NOMO-1 treated with dmso at 0.1 percent for 144 hours (cell line): ENCODE results near the gene PITRM1.
A peak's percentile ranks its signal among the peaks of the same experiment; 100 is the strongest.
"Not testable (repeated sequence)": the region's sequence is repeated elsewhere in the genome, so short reads cannot be mapped to it uniquely, and the experiment has no call there.

Experiments
- DNase-seq: peaks from one replicate; lab custom pipeline; 2025; ENCODE audit not compliant: unreplicated experiment; lab: John Stamatoyannopoulos, UW

Gene PITRM1

GRCh38 chr10:3172446-3173170, at the start of gene PITRM1:
Gene PITRM1 (minus strand): TSS chr10:3172782. CDS start chr10:3172772, 10 bp downstream.
- peak; percentile 98 for DNase-seq

GRCh38 chr10:3222068-3222467, 49.5 kb upstream of the PITRM1 start:
- DNase-seq = peak; percentile 53

DNA sequence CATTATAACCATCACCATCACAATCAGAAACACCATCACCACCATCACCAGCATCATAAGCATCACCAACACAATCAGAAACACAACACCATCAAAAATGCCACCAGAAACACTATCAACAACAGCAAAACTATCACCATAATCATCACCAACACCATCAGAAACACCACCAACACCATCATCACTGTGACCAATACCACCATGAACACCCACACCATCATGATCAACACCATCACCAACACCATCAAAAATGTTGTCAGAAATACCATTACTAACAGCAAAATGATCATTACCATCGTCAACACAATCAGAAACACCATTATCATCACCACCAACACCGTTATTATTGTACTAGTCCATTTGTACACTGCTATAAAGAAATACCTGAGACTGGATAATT, 49.0 kb upstream of the PITRM1 start:
- not testable (repeated sequence) for DNase-seq

DNA sequence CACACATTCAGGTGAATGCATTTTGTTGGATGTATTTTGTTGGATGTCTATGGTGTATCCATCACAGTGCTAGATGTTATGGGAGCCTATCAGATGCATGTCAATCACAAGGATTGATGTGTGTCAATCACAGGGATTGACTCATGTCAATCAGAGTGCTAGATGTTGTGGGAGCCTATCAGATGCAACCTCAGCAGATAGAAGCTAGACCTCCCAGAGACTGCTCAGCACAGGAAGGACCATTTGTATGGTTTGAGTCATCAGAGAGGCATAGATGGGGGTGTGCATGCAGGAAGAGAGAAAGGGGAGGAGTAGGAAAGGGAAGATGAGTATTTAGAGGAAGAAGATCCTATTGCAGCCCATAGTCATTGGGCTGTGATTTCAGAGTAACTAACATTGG, 48.3 kb upstream of the PITRM1 start:
- DNase-seq = peak; percentile 27

- not testable (repeated sequence) for DNase-seq
These were observed 46.5 kb upstream of the PITRM1 start for GRCh38 chr10:3219021-3219628.

DNA sequence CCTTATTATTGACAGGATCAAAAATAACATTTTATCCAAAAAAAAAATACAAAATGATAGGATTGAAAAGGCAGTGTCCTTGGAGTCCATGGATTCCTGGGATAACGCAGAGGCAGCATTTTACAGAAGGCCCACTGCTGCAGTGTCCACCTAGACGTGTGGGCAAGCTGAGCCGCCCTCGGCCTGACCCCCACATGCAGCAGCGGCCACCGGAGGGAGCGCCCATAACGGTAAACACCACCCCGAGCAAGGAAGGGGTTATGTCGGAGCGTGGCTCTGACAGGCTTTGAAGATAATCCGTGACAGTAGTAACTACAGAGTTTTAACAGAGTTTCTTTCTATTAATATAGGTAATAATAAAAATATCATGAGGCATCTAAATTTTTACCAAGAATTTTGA, 45.3 kb upstream of the PITRM1 start:
- no peak for DNase-seq

DNA sequence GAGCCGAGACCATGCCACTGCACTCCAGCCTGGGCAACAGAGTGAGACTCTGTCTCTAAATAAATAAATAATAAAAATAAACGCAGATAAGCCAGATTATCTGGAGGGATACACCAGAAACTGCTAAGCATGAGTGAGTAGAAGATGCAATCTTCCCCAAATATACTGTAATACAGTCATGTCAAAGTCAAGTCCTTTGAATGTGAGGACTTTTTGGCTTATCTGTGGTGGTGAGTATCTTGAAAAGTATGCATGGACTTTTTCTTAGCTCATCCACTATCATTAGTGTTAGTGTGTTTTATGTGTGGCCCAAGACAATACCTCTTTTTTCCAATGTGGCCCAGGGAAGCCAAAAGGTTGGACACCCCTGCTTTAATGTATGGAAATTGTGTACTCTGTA, 44.7 kb upstream of the PITRM1 start:
- no peak for DNase-seq

GRCh38 chr10:3215153-3215775, 42.7 kb upstream of the PITRM1 start:
- DNase-seq = no peak

GRCh38 chr10:3213758-3214515, 41.4 kb upstream of the PITRM1 start:
- no peak for DNase-seq

GRCh38 chr10:3213208-3213607, 40.6 kb upstream of the PITRM1 start:
- no peak for DNase-seq

- DNase-seq = no peak
These were observed 37.8 kb upstream of the PITRM1 start for GRCh38 chr10:3210251-3210877.

DNA sequence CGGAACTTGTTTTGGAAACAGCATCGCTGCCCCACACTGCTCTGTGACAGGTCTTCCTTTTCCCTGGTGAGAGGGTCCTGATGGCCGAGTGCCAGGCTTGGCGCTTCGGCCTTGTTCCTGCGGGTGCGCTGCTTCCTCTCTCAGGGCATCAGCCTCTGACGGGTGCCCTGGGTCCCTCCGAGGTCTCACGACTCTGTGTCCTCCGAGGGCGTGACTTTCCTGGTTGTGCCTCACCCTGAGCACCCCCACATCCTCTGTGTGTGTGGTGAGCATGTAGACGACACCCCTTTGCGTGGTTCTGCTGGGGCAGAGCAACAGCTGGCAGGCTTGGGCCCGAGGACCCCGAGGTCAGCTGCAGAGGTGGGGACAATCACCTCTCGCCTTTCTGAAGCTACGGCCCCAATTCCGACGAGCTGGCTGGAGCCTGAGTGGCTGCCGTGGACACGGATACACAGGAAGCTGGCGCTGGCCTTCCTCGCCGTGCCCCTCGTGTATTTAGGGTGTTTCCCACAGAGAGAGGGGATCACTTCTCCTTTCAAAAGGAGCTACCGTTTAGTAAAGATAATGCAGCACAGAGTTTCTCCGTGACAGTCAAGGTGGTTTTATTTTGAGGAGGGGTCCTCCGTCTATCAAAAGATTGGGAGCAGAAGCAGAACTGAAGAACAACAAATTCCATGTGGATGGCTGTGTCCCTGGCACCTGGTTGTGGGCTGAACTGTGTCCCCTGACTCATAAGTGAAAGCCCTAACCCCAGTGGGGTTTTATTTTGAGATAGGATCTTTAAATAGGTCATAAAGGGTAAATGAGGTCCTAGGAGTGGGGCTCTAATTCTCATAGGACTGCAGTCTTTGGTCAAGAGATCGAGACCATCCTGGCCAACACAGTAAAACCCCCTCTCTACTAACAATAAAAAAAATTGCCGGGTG, 36.2 kb upstream of the PITRM1 start:
- no peak for DNase-seq

GRCh38 chr10:3207351-3207750, 34.8 kb upstream of the PITRM1 start:
- no peak for DNase-seq

DNA sequence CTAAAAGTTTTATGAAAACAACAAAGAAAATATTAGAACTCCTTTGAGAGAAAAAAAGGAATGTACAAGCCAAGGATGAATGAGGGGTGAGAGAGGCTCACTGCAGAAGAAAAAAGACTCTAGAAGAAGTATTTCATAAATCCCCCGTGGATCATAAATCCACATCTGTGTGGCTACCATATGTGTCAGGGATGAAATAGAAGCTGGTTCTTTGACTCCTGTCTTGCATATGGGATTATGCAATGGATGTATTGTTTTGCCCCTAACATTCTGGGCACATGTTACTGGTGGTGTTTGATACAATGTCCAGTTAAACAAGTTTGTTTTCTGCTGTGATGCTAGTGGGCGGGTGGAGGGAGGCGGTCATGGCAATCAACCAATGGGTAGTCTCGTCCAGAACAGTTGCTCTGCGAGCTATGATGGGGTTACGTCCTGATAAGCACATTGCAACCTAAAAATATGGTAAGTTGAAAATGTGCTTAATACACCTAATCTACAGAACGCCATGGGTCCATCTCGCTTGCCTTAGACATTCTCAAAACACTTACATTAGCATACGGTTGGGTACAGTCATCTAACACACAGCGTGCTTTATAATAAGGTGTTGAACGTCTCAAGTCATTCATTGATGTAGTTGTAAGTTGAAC, 34.1 kb upstream of the PITRM1 start:
- DNase-seq = no peak

DNA sequence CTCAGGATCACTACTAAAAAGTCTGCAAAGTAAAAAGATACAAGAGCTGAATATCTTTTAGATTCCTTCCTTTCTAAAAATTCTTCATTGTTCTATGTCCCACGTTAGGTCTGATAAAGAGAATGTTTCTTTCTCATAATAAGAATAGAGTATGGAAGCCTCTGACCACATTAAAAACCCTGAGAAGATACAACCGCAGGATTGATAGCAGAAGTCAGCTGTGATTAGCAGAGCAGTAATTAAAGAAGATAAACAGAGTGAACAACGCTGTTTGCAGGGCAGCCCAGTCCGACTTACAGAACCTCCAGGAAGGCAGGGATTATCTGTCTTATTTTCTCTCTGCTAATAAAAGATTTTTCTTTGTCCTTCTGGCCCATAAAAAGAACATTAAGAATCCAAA, 31.4 kb upstream of the PITRM1 start:
- DNase-seq = no peak

- DNase-seq = no peak
These were observed 30.6 kb upstream of the PITRM1 start for GRCh38 chr10:3203016-3203811.

DNA sequence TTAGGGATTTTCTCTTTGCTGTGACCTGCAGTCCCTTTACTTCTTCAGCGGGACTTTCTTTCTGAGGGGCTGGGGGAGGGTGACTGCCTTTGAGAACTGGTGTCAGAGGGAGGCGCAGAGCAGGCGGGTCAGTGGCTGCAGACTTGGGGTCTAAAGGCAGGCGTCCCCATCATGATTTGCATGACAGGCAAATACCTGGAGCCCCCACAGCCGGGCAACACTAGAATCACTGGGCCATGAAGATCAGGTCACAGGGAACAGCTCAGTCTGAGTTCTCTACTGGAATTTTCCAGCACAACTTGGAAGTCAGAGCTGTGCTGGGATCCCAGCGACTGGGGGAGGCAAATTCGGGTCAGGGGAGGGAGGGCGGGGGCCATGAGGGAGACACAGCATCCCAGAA, 29.2 kb upstream of the PITRM1 start:
- DNase-seq = no peak

DNA sequence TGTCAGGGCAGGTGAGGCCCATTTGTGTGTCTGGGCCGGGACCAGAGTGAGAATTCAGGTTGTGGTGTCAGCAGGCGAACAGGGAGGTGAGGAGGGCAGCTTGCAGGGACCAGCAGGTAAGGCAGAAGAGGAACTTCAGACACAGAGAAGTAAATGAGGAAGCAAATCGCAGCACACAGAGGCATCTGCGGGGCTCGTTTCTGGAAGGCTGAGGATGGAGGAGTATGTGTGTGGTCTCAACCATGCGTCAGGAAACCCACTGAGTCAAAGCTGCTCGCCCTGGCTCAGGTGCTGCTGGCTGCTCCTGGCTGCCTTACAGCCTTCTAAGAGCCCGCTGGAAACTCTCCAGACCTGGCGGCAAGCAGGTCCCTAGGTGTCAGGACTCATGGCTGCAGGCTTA, 26.9 kb upstream of the PITRM1 start:
- DNase-seq = peak; percentile 23

DNA sequence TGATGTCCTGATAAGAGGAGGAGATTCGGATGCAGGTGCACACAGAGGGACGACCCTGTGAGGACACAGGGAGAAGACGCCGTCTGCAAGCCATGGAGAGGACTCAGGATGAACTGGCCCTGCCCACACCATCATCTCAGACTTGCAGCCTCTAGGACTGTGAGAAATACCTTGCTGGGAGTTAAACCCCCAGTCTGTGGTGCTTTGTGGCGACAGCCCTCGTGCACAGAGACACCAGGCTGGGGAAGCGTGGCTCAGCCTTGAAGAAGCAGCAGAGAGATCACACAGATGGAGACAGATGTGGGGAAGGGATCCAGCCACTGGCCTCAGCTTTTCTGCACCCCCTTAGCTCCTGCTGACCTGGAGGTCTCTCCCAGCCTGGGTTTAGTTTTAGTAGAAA, 26.3 kb upstream of the PITRM1 start:
- DNase-seq = no peak
